ENCODE data around the gene SPATA6. TPM values are rescaled to one million over a fixed set of nuclear protein-coding genes. Genes with fewer than 3 reads are reported as not detected.

SPATA6 gene
- total and polyA plus RNA-seq, 2 of the 8 experiments (the other 6 are each of a cell fraction or from before 2014, with no cell fraction given) = 2.4 to 17.2 TPM

DNA sequence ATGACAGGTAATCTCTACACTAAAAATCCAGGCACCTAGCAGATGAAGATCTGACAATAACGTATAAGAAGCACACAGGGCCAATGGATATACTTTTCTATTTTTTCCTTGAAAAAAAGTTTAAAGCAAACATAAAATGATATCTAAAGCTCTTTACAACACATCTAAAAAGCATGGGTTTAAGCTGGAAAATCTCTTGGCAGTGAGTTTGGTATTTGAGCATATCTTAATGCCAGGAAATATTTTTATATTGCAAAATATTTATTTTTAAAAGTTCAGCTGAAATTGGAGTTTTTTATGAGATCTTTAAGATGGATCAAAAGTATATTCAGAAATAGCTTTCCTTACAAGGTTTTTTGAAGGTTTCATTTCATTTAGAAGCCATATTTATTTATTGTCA lies 209.0 kb downstream of the SPATA6 start:
- no peak for DNase-seq (ENCODE audit: low read depth in 1 of 2, low spot score in 2 of 2)
- Histone ChIP-seq H3K79me1 (ENCODE audit: low read depth, low read length) (no peaks in the 10 kb centered on the region), H4K8ac (ENCODE audit: extremely low read depth, insufficient read depth, low read length) (no peak overlapping the region), H2BK120ac (replicated peaks; ENCODE audit: low read depth, low read length) (no peak overlapping the region), H3K18ac (ENCODE audit: extremely low read depth, low read length) (no peak overlapping the region), H3K9me3 (ENCODE audit: insufficient read depth in 2 of 2, low read depth in 1 of 2, low read length in 1 of 2) (peaks cover 0 to 2% of the 10 kb centered on the region in 2 experiments; a peak in 1 of 4 replicates), H3K79me2 (ENCODE audit: control insufficient read depth in 1 of 2, insufficient read depth in 2 of 2, low read length in 2 of 2) (no peaks in the 10 kb centered on the region), H3K36me3 (ENCODE audit: control insufficient read depth in 2 of 4, insufficient read depth in 4 of 4, low read length in 3 of 4) (no peaks in the 10 kb centered on the region), H3K9ac (replicated peaks in 1 of 4; ENCODE audit: extremely low read depth in 1 of 4, low read depth in 3 of 4, low read length in 3 of 4) (no peak overlapping the region), H2BK12ac (ENCODE audit: low read depth, low read length) (no peak overlapping the region), H2BK15ac (ENCODE audit: low read length) (no peak overlapping the region), H2AFZ (ENCODE audit: low read length) (no peak overlapping the region), H3K4me2 (ENCODE audit: insufficient read depth in 1 of 2, low read depth in 2 of 2, low read length in 2 of 2) (no peak overlapping the region), H3K27ac (ENCODE audit: low read depth, low read length) (no peak overlapping the region), H3K4me1 (replicated peaks in 1 of 4; ENCODE audit: control insufficient read depth in 3 of 4, insufficient read depth in 4 of 4, low read length in 3 of 4) (no peaks in the 10 kb centered on the region), H2AK5ac (ENCODE audit: low read depth, low read length) (no peak overlapping the region), H3K27me3 (replicated peaks in 1 of 4; ENCODE audit: control insufficient read depth in 3 of 4, extremely low read depth in 1 of 4, insufficient read depth in 3 of 4, low read length in 3 of 4) (no peaks in the 10 kb centered on the region), H3K14ac (ENCODE audit: insufficient read length) (no peak overlapping the region), H2BK5ac (ENCODE audit: low read depth, low read length) (no peak overlapping the region), H4K5ac (ENCODE audit: insufficient read length, low read depth, low read length) (no peak overlapping the region), H3K23ac (ENCODE audit: insufficient read length) (no peak overlapping the region), H3K56ac (replicated peaks; ENCODE audit: insufficient read length, low read depth, low read length) (no peak overlapping the region), H4K91ac (replicated peaks; ENCODE audit: insufficient read length, low read length) (no peak overlapping the region), H3K4me3 (ENCODE audit: extremely low read depth in 1 of 4, insufficient read depth in 2 of 4, low read depth in 3 of 4, low read length in 4 of 4) (no peak overlapping the region), H3K4ac (replicated peaks; ENCODE audit: insufficient read length, low read depth, low read length) (no peak overlapping the region), H3K23me2 (ENCODE audit: low read depth, low read length) (no peaks in the 10 kb centered on the region), H2BK20ac (ENCODE audit: low read length) (no peak overlapping the region), H4K20me1 (replicated peaks in 1 of 2; ENCODE audit: control insufficient read depth in 1 of 2, insufficient read depth in 2 of 2, low read length in 2 of 2) (no peaks in the 10 kb centered on the region)
- ChIA-PET POLR2A (ENCODE audit: partially characterized antibody) (no interaction called here), CTCF (ENCODE audit: partially characterized antibody) (interaction anchor here (1.4 kb wide), 1 partner anchor 268 kb away, joined by 3 read pairs; no protein-coding TSS in a partner anchor)
- WGBS, 2 experiments (ENCODE audit: extremely low coverage in 1 of 2, insufficient coverage in 1 of 2, insufficient read length in 1 of 2, insufficient replicate concordance in 2 of 2, low coverage in 1 of 2, low lambda C conversion rate in 2 of 2, missing lambda C conversion rate in 1 of 2) = 88% methylated on average over 1 of the region's 1 CpG; no CpG with 5 or more reads in 1 of the 2 experiments
- no peak for TF ChIP-seq SAP30 (IDR thresholded peaks at IDR 0.05; ENCODE audit: insufficient read depth, insufficient replicate concordance, low read length)
- TF ChIP-seq EGR1 (IDR thresholded peaks at IDR 0.05; ENCODE audit: borderline replicate concordance, low read depth, low read length) = no peak
- no peak for TF ChIP-seq GABPA (IDR thresholded peaks at IDR 0.05; ENCODE audit: borderline replicate concordance, insufficient read depth, low read length)
- no peak for TF ChIP-seq TEAD4 (IDR thresholded peaks at IDR 0.05; ENCODE audit: low read depth, low read length)
- TF ChIP-seq POLR2A (IDR thresholded peaks at IDR 0.05; ENCODE audit: control extremely low read depth in 1 of 2, low read depth in 2 of 2, low read length in 2 of 2) = no peak
- FAIRE-seq = no peak

Measured in H1 (cell line).